ENCODE measurements around the gene TEX10. TPM values are rescaled to one million over a fixed set of nuclear protein-coding genes. Genes with fewer than 3 reads are reported as not detected.
"Not testable (repeated sequence)": the region's sequence is repeated elsewhere in the genome, so short reads cannot be mapped to it uniquely, and the experiment has no call there.

The TEX10 gene
- total RNA-seq, 2 donors from 2014 or later, result 9.6 to 18.0 TPM

DNA sequence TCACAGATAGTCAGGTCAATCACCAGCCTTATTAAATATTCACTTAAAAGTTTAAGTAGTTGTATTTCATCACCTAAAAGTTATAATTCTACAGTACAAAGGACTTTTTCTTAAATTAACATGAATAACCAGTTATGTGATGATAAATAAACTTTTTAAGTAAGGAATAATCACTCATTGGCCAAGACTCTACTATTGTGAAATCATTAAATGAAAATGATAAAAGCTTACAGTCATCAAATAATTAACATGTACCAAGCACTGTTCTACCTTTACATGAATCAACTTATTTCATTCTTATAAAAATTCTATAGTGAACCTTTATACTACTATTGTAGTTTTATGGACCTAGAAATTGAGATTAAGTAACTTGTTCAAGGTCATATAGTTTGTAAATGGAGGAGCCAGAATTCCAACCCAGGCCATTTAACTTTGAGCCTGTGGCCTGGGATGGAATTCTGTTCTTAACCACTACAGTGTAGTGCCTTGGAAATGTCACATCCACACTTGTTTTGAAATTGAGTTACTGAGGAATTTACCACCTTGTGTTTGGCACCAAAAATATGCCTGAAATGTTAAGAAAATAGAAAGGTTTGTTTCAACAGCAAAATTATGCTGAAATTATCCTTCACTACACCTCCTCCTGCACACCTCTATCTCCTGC is 41.4 kb upstream of the TEX10 start:
- Histone ChIP-seq H3K4me1 (ENCODE audit: control insufficient read depth in 1 of 2, low read depth in 2 of 2) (no peaks in the 10 kb centered on the region), H3K4me3 (no peak overlapping the region), H3K36me3 (no peaks in the 10 kb centered on the region), H3K27me3 (replicated peaks; ENCODE audit: insufficient read depth) (no peaks in the 10 kb centered on the region), H3K27ac (no peak overlapping the region), H3K9me3 (no peaks in the 10 kb centered on the region)
- TF ChIP-seq, protein P1, sequence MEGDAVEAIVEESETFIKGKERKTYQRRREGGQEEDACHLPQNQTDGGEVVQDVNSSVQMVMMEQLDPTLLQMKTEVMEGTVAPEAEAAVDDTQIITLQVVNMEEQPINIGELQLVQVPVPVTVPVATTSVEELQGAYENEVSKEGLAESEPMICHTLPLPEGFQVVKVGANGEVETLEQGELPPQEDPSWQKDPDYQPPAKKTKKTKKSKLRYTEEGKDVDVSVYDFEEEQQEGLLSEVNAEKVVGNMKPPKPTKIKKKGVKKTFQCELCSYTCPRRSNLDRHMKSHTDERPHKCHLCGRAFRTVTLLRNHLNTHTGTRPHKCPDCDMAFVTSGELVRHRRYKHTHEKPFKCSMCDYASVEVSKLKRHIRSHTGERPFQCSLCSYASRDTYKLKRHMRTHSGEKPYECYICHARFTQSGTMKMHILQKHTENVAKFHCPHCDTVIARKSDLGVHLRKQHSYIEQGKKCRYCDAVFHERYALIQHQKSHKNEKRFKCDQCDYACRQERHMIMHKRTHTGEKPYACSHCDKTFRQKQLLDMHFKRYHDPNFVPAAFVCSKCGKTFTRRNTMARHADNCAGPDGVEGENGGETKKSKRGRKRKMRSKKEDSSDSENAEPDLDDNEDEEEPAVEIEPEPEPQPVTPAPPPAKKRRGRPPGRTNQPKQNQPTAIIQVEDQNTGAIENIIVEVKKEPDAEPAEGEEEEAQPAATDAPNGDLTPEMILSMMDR (IDR thresholded peaks at IDR 0.05), result no peak
- DNase-seq (ENCODE audit: low spot score), result no peak
- no peak for ATAC-seq (ENCODE audit: insufficient number of reproducible peaks, low FRiP score, low read depth)

DNA sequence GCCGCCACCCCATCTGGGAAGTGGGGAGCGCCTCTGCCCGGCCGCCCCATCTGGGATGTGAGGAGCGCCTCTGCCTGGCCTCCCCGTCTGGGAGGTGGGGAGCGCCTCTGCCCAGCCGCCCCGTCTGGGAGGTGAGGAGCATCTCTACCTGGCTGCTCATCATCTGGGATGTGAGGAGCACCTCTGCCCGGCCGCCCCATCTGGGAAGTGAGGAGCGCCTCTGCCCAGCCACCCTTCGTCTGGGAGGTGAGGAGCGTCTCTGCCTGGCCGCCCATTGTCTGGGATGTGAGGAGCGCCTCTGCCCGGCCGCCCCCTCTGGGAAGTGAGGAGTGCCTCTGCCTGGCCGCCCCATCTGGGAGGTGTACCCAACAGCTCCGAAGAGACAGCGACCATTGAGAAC is 40.2 kb upstream of the TEX10 start:
- not testable (repeated sequence) for H3K36me3 ChIP-seq; H3K27ac ChIP-seq; ATAC-seq (ENCODE audit: insufficient number of reproducible peaks, low FRiP score, low read depth); H3K9me3 ChIP-seq; H3K4me3 ChIP-seq; DNase-seq (ENCODE audit: low spot score); H3K27me3 ChIP-seq (replicated peaks; ENCODE audit: insufficient read depth); H3K4me1 ChIP-seq (ENCODE audit: control insufficient read depth in 1 of 2, low read depth in 2 of 2)

DNA sequence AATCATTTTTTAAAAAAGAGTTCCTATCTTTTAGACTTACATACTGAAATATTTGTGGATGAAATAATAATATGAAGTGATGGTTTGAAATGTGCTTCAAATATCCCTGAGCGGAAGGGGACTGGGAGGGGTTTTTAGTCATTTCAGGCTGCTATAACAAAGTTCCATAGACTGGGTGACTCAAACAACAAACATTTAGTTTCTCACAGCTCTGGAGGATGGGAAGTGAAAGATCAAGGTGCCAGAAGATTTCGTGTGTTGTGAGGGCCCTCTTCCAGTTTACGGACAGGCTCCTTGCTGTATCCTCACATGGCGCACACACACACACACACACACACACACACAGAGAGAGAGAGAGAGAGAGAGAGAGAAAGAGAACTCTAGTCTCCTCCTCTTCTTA is 27.1 kb upstream of the TEX10 start:
- no peak overlapping the region for H3K4me3 ChIP-seq
- peaks cover 7% of the 10 kb centered on the region for H3K9me3 ChIP-seq
- TF ChIP-seq, protein P1 (IDR thresholded peaks at IDR 0.05), result no peak
- no peaks in the 10 kb centered on the region for H3K27me3 ChIP-seq (replicated peaks; ENCODE audit: insufficient read depth)
- DNase-seq (ENCODE audit: low spot score), result no peak
- H3K4me1 ChIP-seq (ENCODE audit: control insufficient read depth in 1 of 2, low read depth in 2 of 2), result no peaks in the 10 kb centered on the region
- H3K27ac ChIP-seq, result no peak overlapping the region
- H3K36me3 ChIP-seq, result no peaks in the 10 kb centered on the region
- ATAC-seq (ENCODE audit: insufficient number of reproducible peaks, low FRiP score, low read depth), result no peak

DNA sequence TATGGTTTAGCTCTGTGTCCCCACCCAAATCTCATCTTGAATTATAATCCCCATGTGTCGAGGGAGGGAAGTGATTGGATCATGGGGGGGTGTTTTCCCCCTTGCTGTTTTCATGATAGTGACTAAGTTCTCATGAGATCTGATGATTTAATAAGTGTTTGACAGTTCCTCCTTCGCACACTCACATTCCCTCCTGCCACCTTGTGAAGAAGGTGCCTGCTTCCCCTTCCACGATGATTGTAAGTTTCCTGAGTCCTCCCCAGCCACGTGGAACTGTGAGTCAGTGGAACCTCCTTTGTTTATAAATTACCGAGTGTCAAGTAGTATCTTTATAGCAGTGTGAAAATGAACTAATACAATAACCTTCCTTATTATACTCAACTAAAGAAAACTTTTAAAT is 24.3 kb upstream of the TEX10 start:
- no peaks in the 10 kb centered on the region for H3K9me3 ChIP-seq
- no peaks in the 10 kb centered on the region for H3K4me1 ChIP-seq (ENCODE audit: control insufficient read depth in 1 of 2, low read depth in 2 of 2)
- TF ChIP-seq, protein P1 (IDR thresholded peaks at IDR 0.05), result no peak
- no peaks in the 10 kb centered on the region for H3K27me3 ChIP-seq (replicated peaks; ENCODE audit: insufficient read depth)
- ATAC-seq (ENCODE audit: insufficient number of reproducible peaks, low FRiP score, low read depth) (no peak), DNase-seq (ENCODE audit: low spot score) (no peak)
- H3K36me3 ChIP-seq, result no peaks in the 10 kb centered on the region
- no peak overlapping the region for H3K4me3 ChIP-seq
- no peak overlapping the region for H3K27ac ChIP-seq

DNA sequence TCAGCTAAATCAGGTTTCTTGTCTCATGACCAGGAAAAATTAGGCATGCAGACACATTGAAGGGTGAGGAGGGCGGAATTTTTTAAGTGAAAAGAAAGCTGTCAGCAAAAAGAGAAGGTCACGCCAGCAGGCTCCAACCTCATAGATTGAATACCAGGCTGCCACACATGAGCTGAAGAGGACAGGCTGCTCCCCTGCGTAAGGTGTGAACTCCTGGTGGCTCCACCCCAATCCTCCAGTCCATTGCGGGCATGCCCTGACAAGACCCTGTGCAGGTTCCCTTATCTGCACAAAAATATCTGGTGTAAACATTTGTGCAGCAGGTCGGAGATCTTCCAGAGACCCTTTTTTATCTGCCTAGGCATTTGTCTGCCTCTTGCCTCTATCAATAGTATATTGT is 22.9 kb upstream of the TEX10 start:
- TF ChIP-seq, protein P1 (IDR thresholded peaks at IDR 0.05), result no peak
- Histone ChIP-seq H3K27ac (no peak overlapping the region), H3K4me3 (no peak overlapping the region), H3K36me3 (no peaks in the 10 kb centered on the region), H3K4me1 (ENCODE audit: control insufficient read depth in 1 of 2, low read depth in 2 of 2) (no peaks in the 10 kb centered on the region), H3K27me3 (replicated peaks; ENCODE audit: insufficient read depth) (no peaks in the 10 kb centered on the region), H3K9me3 (no peaks in the 10 kb centered on the region)
- ATAC-seq (ENCODE audit: insufficient number of reproducible peaks, low FRiP score, low read depth), result no peak
- no peak for DNase-seq (ENCODE audit: low spot score)

DNA sequence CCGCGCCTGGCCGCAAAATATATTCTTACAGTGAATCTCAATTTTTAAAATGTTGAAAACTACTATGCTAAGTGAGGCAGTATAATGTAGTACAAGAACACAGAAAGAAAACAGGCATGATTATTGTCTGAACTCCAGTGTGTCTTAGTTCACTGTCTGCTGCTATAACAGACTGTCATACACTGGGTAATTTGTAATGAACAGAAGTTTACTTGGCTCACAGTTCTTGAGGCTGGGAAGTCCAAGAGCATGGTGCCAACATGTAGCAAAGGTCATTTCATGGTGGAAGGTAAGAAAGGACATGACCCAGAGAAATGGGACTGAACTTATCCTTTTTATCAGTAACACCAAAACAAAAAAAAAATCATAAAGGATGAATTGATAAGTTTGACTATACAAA is 19.9 kb upstream of the TEX10 start:
- TF ChIP-seq, protein P1 (IDR thresholded peaks at IDR 0.05), result no peak
- H3K36me3 ChIP-seq, result no peaks in the 10 kb centered on the region
- ATAC-seq (ENCODE audit: insufficient number of reproducible peaks, low FRiP score, low read depth) (no peak), DNase-seq (ENCODE audit: low spot score) (no peak)
- no peaks in the 10 kb centered on the region for H3K27me3 ChIP-seq (replicated peaks; ENCODE audit: insufficient read depth)
- no peaks in the 10 kb centered on the region for H3K9me3 ChIP-seq
- H3K4me3 ChIP-seq, result no peak overlapping the region
- H3K4me1 ChIP-seq (ENCODE audit: control insufficient read depth in 1 of 2, low read depth in 2 of 2), result no peaks in the 10 kb centered on the region
- H3K27ac ChIP-seq, result no peak overlapping the region
